HG03565 (cell line): ENCODE data around the gene SPSB1.

Experiments used
- ATAC-seq: cut with Tn5 transposase; IDR thresholded peaks from one replicate; pipeline ENCODE4 v1.9.1; 2021; ENCODE audit warnings: mild to moderate bottlenecking, moderate library complexity; ENCODE audit not compliant: unreplicated experiment

Gene SPSB1

GRCh38 chr1:9317591-9318417 is 25.1 kb downstream of the SPSB1 start:
- no peak for ATAC-seq

- ATAC-seq = no peak
These were observed 26.6 kb downstream of the SPSB1 start for GRCh38 chr1:9319208-9319788.

DNA sequence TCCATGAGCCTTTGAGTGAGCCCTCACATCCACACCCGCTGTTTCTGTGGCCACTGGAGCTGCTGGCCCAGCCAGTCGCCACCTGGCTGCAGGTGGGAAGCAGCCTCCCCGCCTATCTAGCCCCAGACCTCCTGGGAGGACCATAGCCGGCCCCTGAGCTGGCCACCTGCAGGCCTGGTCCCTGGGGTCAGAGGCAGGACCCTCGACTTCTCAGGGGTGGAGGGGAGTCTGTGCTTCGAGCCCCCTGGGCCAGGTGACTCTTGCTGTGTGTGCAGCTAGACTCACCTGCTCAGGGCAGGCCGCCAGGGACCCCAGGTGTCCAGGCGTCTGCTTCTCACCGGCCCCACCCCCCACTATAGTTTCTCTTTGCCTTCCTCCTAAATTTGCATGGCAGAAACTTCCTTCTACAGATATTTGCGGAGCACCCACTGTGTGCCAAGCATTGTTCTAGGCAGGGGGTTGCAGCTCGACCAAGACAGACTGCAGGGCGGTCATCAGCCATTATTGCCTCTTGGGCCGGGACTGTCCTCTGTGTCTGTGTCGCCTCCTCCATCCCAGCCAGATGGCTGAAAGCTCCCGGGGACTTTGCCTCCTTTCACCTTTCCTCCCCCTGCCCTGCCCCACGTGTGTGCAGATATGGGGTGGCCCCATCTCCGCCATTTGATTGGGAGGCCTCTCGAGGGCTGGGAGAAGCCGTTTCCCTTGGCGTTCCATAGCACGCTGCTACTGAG is 27.3 kb downstream of the SPSB1 start:
- ATAC-seq = no peak

- ATAC-seq = no peak
These were observed 28.1 kb downstream of the SPSB1 start for GRCh38 chr1:9320520-9321479.

DNA sequence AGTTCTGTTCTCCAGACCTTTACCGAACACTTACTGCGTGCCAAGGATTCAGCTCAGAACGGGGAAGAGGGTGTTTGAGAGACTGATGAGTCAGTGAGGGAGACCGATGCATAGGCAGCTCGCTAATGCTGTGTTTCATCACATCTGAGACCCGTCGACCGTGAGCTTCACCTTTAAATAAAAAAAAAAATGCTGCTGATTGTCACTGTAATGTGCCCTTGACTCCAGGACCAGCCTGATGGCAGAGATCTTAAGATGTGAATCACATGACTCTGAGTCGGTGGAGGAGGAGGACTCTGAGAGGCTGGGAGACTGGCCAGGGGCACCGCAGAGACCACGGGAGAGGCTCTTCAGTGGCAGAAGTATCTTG is 28.8 kb downstream of the SPSB1 start:
- ATAC-seq = no peak

DNA sequence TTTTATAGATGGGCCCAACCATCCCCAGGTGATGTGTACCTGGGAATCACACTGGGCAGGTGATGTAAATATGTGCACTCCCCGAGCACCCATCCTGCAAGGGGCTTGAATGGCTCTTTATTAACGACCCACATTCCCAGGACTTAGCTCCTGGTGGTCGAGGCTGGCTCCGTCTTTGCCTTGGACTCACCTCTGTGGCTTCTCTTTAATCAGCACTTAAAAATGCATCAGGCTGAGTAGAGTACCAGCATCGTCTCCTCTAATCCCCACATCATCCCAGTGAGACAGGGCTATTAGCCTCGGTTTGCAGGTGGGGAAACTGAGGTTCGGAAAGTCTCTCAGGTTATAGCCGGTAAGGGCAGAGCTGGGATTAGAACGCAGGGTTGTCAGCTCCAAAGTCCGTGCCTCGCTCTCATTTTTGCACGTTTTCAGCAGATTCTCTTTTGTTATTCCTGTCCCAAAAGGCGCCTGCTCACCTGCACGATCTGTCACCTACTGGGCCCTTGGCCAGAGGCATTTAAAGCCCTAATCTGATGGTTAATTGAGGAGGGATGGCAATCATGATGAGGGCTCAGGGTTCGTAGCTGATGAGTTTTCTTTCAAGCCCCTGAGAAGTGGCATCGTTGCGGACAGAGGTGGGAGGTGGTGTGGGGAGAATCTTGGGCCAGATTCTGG is 29.4 kb downstream of the SPSB1 start:
- ATAC-seq = no peak

DNA sequence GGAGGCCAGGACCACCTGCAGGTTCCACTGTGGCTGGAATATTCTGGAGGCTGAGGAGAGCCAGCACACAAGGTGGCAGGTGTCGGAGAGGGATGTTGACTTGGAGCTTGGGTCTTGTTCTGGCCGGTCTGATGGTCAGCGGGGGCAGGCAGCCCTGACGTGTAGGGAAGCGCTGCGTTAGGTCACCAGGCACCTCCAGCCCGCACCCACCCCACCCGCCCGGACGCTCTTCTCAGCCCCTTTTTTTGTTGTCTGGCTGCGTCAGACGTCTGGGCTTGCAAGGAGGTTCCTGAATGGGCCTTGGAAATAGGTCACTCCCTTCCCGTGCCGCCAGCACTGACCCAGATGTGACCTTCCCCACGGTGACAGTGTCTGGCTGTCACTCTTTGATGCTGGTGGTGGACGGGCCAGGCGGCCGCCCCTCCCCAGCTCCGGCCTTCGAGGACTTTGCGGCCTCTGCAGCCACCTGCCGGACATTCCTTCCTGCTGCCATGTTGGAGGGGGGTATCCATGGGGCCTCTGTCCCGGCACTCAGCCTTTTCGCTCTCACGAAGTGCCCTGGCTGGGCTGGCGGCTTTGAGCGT is 30.1 kb downstream of the SPSB1 start:
- ATAC-seq = no peak

- no peak for ATAC-seq
These were observed 31.8 kb downstream of the SPSB1 start for GRCh38 chr1:9324246-9325096.

DNA sequence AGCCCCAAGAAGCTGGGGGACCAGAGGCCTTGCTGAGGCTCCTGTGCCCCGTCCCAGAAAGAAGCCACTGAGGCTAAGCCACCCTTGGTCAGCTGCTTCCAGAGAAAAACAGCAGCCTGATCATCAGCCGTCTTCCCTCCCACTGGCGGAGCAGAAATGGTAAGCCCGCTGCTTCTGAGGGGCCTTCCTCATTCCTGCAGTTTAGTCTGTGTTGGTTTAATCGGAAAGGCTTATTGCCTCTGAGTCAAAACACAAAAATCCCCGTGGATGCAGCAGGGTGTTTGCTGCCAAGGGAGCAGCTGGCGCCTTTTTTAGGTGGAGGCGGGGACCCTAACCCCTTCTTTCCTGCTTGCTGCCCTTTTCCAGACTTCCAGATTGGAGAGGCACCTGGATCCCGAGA is 33.9 kb downstream of the SPSB1 start:
- ATAC-seq = no peak

DNA sequence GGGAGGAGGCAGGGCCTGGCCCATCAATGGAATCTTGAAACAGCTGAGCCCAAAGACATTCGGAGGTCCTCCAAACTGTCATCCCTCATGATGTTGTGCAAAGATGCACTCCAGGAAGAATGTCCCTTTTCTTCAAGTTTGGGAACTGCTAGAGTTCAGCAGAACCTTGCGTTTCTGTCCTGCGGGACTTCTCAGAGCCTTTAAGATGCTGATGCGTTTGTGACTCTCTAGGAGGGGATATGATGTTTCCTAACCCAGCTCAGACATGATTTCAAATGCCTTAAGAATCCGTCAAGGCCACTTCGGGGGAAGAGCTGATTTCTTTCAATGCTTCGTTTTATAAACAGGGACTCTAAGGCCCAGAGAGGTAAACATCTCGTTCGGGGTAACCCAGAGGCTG is 35.5 kb downstream of the SPSB1 start:
- no peak for ATAC-seq

- no peak for ATAC-seq
These were observed 36.0 kb downstream of the SPSB1 start for GRCh38 chr1:9328715-9329114.

- ATAC-seq = no peak
These were observed 38.3 kb downstream of the SPSB1 start for GRCh38 chr1:9331016-9331415.

DNA sequence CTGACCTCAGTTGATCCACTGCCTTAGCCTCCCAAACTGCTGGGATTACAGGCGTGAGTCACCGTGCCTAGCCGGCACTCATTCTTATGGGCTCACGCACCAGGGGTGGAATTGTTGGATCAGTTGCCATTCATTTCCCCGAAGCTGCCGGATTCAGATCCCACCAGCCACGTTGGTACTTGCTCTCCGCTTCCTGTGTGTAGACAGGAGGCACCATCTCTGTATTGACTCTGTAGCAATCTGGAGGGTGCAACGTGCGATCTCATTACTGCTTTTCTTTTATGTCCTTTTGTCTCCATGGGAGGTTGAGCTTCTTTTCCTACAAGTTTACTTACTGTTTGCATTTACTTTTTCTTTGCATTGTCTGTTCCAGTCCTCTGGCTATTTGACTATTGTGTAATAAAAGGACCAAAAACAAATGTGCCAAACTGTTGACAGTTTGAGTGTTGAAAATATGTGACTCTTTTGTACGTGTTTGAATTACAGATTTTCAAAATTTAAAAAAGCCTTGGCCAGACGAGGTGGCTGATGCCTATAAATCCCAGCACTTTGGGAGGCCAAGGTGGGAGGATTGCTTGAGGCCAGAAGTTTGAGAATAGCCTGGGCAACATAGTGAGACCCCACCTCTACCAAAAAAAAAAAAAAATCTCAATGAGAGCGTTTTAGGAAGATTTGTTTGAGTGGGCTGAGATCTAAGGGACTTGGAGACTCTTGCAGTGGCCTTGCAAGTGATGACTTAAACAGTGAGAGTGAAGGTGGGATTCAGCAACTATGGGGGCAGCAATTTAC is 39.1 kb downstream of the SPSB1 start:
- ATAC-seq = no peak

- ATAC-seq = no peak
These were observed 39.9 kb downstream of the SPSB1 start for GRCh38 chr1:9332513-9333143.

DNA sequence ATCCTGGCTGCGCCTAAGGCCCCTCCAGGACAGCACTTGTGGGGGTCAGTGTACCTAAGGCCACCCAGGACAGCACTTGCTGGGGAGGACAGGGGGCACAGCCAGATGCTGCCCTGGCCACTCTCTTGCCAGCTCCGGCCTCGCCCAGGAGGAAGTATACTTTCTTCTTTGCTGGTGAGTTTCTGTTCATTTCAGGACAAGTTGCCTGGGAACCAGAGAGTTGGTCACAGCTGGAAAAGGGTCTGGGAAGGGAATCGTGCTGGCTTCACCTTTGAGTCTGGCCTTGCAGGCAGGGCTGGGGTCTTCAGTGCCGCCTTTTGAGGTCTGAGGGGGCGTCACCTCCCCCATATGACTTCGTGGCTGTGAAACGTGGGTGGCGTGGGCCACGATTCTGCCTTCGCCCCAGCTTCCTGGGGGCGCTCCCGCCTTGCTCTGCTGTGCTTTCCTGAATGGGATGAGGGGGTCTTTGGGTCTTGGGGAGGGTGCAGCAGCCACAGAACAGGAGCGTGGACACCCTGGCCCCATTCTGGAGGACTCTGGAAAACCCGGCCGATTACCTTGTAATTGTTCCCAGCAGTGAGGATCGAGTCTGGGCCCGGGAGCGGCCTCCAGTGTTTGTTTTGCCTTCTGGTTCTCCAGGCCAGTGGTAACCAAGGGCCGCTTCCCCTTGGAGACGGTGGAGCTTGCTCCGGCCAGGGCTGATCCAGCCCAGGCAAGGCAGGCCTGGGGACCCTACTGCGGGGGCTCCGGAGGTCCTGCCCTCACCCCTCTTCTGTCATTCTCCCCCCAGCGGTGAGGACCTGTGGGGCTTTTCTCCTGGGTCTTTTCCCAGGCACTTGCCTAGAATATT is 45.9 kb downstream of the SPSB1 start:
- no peak for ATAC-seq

DNA sequence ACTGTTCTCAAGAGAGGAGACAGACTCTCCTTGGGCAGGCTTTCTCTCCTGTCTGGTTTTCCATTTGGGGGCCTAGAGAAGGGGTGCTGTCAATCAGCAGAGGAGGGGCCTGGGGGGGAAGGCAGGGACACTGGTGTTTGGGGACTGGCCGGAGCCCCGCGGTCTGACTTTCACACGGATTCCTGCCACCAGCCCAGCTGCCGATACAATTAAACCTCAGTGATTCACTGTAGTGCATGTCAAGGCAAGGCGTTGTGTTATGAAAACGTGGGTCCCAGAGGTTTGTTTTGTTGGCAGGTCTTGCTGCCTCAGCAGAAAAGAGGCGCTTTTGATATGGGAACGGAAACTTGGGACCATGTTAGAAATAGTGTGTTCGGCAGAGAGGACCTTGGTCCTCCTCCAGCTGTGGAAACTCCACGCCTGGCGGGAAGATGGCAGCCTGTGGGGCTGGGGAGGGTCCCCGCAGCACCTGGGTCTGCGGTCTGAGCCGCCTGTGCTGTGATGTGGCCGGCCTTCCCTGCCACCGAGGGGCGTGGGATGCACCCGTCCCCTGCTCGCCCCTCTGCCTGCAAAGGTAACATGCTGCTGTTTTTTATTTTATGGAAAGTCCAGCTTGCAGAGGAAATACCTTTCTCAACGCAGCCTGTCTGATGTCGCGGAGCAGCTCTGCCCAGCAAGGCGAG is 47.6 kb downstream of the SPSB1 start:
- no peak for ATAC-seq
